GM12864 (cell line): ENCODE data around the gene TAF11L7.
"Not testable (repeated sequence)": the region's sequence is repeated elsewhere in the genome, so short reads cannot be mapped to it uniquely, and the experiment has no call there.

ENCODE experiments used
- DNase-seq: peaks from one replicate; pipeline ENCODE4 v3.0.0-alpha.2; 2011; ENCODE audit warnings: low read depth
- H3K4me3 ChIP-seq: 2 replicates; pipeline ENCODE4 v1.5.1; 2011; ENCODE audit warnings: mild to moderate bottlenecking, low read depth, low read length, control low read depth
- CTCF ChIP-seq: IDR thresholded peaks from 2 replicates; pipeline ENCODE4 v1.5.1; 2011; ENCODE audit warnings: low read depth, mild to moderate bottlenecking, moderate library complexity, low read length, control low read depth, inconsistent platforms; ENCODE audit errors: missing control alignments

Gene TAF11L7

DNA sequence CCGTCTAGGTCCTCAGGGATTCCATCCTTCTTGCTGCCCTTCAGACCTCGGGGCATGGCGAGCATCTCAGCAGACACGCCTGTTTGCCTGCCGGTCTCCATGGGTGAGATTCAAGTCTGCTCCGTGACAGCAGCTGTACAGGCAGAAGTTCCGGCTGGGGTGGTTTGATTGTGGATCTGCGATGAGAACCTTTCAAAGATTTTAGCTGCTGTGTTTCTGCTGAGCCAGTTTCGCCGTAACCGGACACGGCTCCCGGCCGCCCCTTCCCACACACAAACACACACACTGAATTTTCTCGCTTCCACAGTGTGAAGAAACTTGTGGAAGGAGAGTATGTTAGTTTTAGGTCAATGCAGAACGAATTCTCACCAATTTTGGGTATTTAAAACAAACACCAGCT lies at the start of gene TAF11L7:
Gene TAF11L7, minus strand, starts transcription at position 101 of the 400 bp plus-strand sequence.
- not testable (repeated sequence) for DNase-seq, H3K4me3 ChIP-seq

- no peak for TF ChIP-seq CTCF
- no peak within 1 kb of the TSS for H3K4me3 ChIP-seq
- no peak for DNase-seq
These were observed 48.6 kb upstream of the TAF11L7 start, which contains the start of gene TAF11L14 for GRCh38 chr5:17634160-17634559. TSS of gene TAF11L14 (plus strand) at chr5:17634460.

DNA sequence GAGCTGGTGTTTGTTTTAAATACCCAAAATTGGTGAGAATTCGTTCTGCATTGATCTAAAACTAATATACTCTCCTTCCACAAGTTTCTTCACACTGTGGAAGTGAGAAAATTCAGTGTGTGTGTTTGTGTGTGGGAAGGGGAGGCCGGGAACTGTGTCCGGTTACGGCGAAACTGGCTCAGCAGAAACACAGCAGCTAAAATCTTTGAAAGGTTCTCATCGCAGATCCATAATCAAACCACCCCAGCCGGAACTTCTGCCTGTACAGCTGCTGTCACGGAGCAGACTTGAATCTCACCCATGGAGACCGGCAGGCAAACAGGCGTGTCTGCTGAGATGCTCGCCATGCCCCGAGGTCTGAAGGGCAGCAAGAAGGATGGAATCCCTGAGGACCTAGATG lies 46.2 kb upstream of the TAF11L7 start, which contains the start of gene TAF11L13:
Gene TAF11L13, plus strand, starts transcription at position 301 of the 400 bp plus-strand sequence.
- not testable (repeated sequence) for DNase-seq, H3K4me3 ChIP-seq

- no peak for DNase-seq
- no peak for TF ChIP-seq CTCF
- no peak overlapping the region for H3K4me3 ChIP-seq
These were observed 40.1 kb upstream of the TAF11L7 start for GRCh38 chr5:17625686-17626085.

DNA sequence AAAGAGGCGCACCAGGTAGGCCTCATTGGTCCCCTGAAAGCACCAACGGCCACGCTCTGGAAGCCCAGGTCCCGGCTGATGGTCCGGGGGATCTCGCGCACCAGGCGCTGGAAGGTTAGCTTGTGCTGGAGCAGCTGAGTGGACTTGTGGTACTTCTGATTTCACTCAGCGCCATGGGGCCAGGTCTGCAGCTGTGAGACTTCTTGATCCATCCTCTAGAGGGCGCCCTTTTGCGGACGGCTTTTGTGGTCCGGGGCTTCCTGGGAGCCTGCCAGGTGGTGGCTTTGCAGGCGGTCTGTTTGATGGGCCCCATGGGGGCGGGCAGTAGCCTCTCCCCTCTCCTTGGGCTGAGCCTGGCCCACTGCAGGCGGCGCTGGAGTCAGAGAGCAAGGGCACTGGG lies 35.1 kb upstream of the TAF11L7 start:
- H3K4me3 ChIP-seq: no peak overlapping the region
- DNase-seq: no peak
- TF ChIP-seq CTCF: peak; percentile 26

DNA sequence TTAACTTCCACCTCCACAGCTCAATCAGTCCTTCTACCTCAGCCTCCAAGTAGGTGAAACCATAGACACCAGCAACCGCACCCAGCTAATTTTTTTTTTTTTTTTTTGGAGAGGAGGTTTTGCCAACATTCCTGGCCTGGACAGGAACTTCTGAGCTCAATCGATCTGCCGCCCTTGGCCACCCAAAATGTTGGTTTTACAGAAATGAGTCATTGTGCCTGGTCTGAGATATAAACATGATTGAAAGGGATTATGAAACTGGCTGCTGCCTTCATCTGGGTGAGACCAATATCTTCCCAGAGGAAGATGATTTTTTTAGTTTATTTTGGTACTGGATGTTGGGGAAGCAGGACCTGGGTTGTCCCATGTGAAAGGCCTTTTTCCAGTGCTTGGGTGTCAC lies 33.8 kb upstream of the TAF11L7 start:
- no peak overlapping the region for H3K4me3 ChIP-seq
- no peak for DNase-seq

DNA sequence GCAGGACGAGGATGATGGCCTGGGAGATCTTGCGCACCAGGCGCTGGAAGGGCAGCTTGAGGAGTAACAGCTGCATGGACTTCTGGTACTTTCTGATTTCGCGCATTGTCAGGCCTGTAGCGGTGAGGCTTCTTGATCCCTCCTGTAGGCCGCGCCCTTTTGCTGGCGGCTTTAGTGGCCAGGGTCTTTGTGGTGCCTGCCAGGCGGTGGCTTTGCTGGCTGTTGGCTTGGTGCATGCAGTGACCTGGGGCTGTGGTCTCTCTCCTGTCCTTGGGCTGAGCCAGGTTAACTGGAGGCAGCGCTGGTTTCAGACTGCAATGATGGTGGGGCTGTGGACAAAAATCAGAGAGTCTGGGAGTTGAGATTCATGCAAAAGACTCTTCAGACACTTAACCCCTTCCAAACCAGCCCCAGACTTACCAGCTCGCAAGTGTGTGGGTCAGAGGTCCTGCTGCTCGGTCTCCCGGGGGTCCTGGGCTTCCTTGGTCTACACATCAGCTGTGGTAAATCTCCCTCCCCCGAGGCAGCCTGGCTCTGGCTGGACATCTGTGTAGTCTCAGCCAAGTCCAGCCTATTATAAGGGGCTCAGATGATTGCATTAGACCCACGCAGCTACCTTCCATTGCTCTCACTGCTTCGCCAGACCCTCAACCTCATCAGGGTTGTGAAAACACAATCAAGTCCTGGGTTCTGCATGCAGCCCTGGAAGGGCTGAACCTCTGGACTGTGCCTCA lies 29.5 kb upstream of the TAF11L7 start:
- H3K4me3 ChIP-seq: no peak overlapping the region
- no peak for TF ChIP-seq CTCF
- DNase-seq: no peak

More for the DNA sequence above, 33.8 kb upstream of the TAF11L7 start:
- TF ChIP-seq CTCF: no peak

GRCh38 chr5:17610092-17610491 lies 24.5 kb upstream of the TAF11L7 start, which contains the start of gene TAF11L12:
TSS of gene TAF11L12 (plus strand) at chr5:17610392.
- H3K4me3 ChIP-seq, DNase-seq: not testable (repeated sequence)

- DNase-seq, H3K4me3 ChIP-seq: not testable (repeated sequence)
These were observed 21.9 kb upstream of the TAF11L7 start for GRCh38 chr5:17607461-17607860.
